Mesenchymal stem cell (in vitro differentiated cells and primary cell): ENCODE results near the gene ATPAF1.

Source experiments
- DNase-seq: peaks from one replicate; pipeline ENCODE4 v3.0.0-alpha.2; 2013
- H2AFZ ChIP-seq: one replicate; pipeline ENCODE4 v1.6.1; 2013; ENCODE audit warnings: low read depth, mild to moderate bottlenecking, control low read depth, inconsistent platforms, low read length, moderate library complexity
- H2AK5ac ChIP-seq: 2 replicates; pipeline ENCODE4 v1.6.1; 2013; ENCODE audit warnings: low read length, moderate library complexity, mild to moderate bottlenecking, inconsistent platforms; ENCODE audit not compliant: severe bottlenecking
- H2BK120ac ChIP-seq: one replicate; pipeline ENCODE4 v1.6.1; 2013; ENCODE audit warnings: low read depth, mild to moderate bottlenecking, inconsistent platforms, low read length, moderate library complexity
- H2BK12ac ChIP-seq, 2 experiments: one replicate each; pipeline ENCODE4 v1.6.1; 2013; ENCODE audit warnings: inconsistent platforms in 2 of 2, low read length in 2 of 2, mild to moderate bottlenecking in 2 of 2, moderate library complexity in 2 of 2, control low read depth in 1 of 2
- H2BK15ac ChIP-seq: one replicate; pipeline ENCODE4 v1.6.1; 2013; ENCODE audit warnings: mild to moderate bottlenecking, low read depth, inconsistent platforms; ENCODE audit not compliant: poor library complexity, severe bottlenecking
- H2BK5ac ChIP-seq: 2 replicates; pipeline ENCODE4 v1.6.1; 2013; ENCODE audit warnings: low read depth, mild to moderate bottlenecking, low read length, control low read depth, inconsistent platforms; ENCODE audit not compliant: poor library complexity, severe bottlenecking
- H3K14ac ChIP-seq, 2 experiments: one replicate each; pipeline ENCODE4 v1.6.1; 2013; ENCODE audit warnings: inconsistent platforms in 2 of 2, low read length in 2 of 2, control low read depth in 1 of 2, mild to moderate bottlenecking in 1 of 2, moderate library complexity in 1 of 2
- H3K18ac ChIP-seq, 2 experiments: one replicate each; pipeline ENCODE4 v1.6.1; 2013; ENCODE audit warnings: inconsistent platforms in 2 of 2, low read length in 2 of 2, control low read depth in 1 of 2, low read depth in 1 of 2, mild to moderate bottlenecking in 1 of 2
- H3K23ac ChIP-seq, 2 experiments: one replicate each; pipeline ENCODE4 v1.6.1; 2013; ENCODE audit warnings: inconsistent platforms in 2 of 2, low read length in 2 of 2, mild to moderate bottlenecking in 2 of 2, moderate library complexity in 2 of 2, control low read depth in 1 of 2
- H3K27ac ChIP-seq: 2 replicates; pipeline ENCODE4 v1.5.1; 2013; ENCODE audit warnings: mild to moderate bottlenecking, moderate library complexity, low read length, control low read depth, inconsistent platforms; ENCODE audit not compliant: poor library complexity, severe bottlenecking
- H3K27me3 ChIP-seq, 2 experiments: 2 replicates each; pipeline versions ENCODE4 v1.6.1 to v1.7.0; 2013; ENCODE audit warnings: low read length in 2 of 2, mild to moderate bottlenecking in 2 of 2, moderate library complexity in 2 of 2, control low read depth in 1 of 2, inconsistent platforms in 1 of 2; ENCODE audit not compliant: control insufficient read depth in 1 of 2, insufficient read depth in 1 of 2
- H3K36me3 ChIP-seq, 2 experiments: 2 replicates each; pipeline versions ENCODE4 v1.6.1 to v1.7.0; 2013; ENCODE audit warnings: low read length in 2 of 2, control low read depth in 1 of 2, inconsistent platforms in 1 of 2, low read depth in 1 of 2, mild to moderate bottlenecking in 1 of 2; ENCODE audit not compliant: insufficient read depth in 2 of 2, control insufficient read depth in 1 of 2
- H3K4ac ChIP-seq, 2 experiments: one replicate each; pipeline ENCODE4 v1.6.1; 2013; ENCODE audit warnings: inconsistent platforms in 2 of 2, low read length in 2 of 2, mild to moderate bottlenecking in 2 of 2, moderate library complexity in 2 of 2, control low read depth in 1 of 2, low read depth in 1 of 2
- H3K4me1 ChIP-seq: 2 replicates; pipeline ENCODE4 v1.6.1; 2013; ENCODE audit warnings: low read depth, low read length, control low read depth; ENCODE audit not compliant: control insufficient read depth, insufficient read depth
- H3K4me2 ChIP-seq: 2 replicates; pipeline ENCODE4 v1.6.1; 2013; ENCODE audit warnings: low read length, mild to moderate bottlenecking, inconsistent platforms; ENCODE audit not compliant: poor library complexity, severe bottlenecking
- H3K4me3 ChIP-seq, 2 experiments: 2 replicates each; pipeline versions ENCODE4 v1.5.1 to v1.7.0; 2013; ENCODE audit warnings: low read length in 2 of 2, mild to moderate bottlenecking in 2 of 2, control low read depth in 1 of 2, low read depth in 1 of 2; ENCODE audit not compliant: insufficient read depth in 1 of 2
- H3K79me1 ChIP-seq: replicated peaks from 2 replicates; pipeline ENCODE4 v1.6.1; 2013; ENCODE audit warnings: mild to moderate bottlenecking, control low read depth, low read length, inconsistent platforms; ENCODE audit not compliant: poor library complexity, severe bottlenecking
- H3K9ac ChIP-seq: 2 replicates; pipeline ENCODE4 v1.7.0; 2013; ENCODE audit warnings: mild to moderate bottlenecking, low read length, moderate library complexity
- H3K9me3 ChIP-seq: 2 replicates; pipeline ENCODE4 v1.7.0; 2013; ENCODE audit warnings: mild to moderate bottlenecking, low read length; ENCODE audit not compliant: control insufficient read depth
- H4K8ac ChIP-seq: one replicate; pipeline ENCODE4 v1.6.1; 2013; ENCODE audit warnings: inconsistent platforms, mild to moderate bottlenecking, low read length, moderate library complexity
- H4K91ac ChIP-seq: one replicate; pipeline ENCODE4 v1.6.1; 2013; ENCODE audit warnings: mild to moderate bottlenecking, low read length, inconsistent platforms
- WGBS: methylation state at CpG from one replicate; pipeline ENCODE4 v1.1.7; 2013; ENCODE audit warnings: mixed read lengths; 5-methylcytosine and 5-hydroxymethylcytosine counted together

The ATPAF1 gene

GRCh38 chr1:46646331-46646730, 21.8 kb downstream of the ATPAF1 start:
- H2BK5ac ChIP-seq: no peak overlapping the region
- no peak overlapping the region for H2BK15ac ChIP-seq
- no peak overlapping the region for H3K18ac ChIP-seq
- DNase-seq: no peak
- no peak overlapping the region for H4K8ac ChIP-seq
- no peaks in the 10 kb centered on the region for H3K27me3 ChIP-seq
- no peak overlapping the region for H2BK12ac ChIP-seq
- H2AFZ ChIP-seq: no peak overlapping the region
- no peak overlapping the region for H2BK120ac ChIP-seq
- H3K4me3 ChIP-seq: no peak overlapping the region
- no peak overlapping the region for H3K23ac ChIP-seq
- H4K91ac ChIP-seq: no peak overlapping the region
- no peak overlapping the region for H3K9ac ChIP-seq
- peaks cover 22% of the 10 kb centered on the region for H3K9me3 ChIP-seq
- no peak overlapping the region for H3K4me2 ChIP-seq
- H3K4ac ChIP-seq: no peak overlapping the region
- no peaks in the 10 kb centered on the region for H3K4me1 ChIP-seq
- H3K79me1 ChIP-seq: no peaks in the 10 kb centered on the region
- WGBS: 20% methylated on average over 1 of the region's 1 CpG
- H3K36me3 ChIP-seq: peaks cover 15 to 47% of the 10 kb centered on the region in 2 experiments
- no peak overlapping the region for H3K27ac ChIP-seq
- no peak overlapping the region for H3K14ac ChIP-seq
- no peak overlapping the region for H2AK5ac ChIP-seq

- 100% methylated on average over 4 of the region's 4 CpGs for WGBS
- H2AK5ac ChIP-seq: no peak overlapping the region
Measured at GRCh38 chr1:46645815-46646214, 22.3 kb downstream of the ATPAF1 start.

GRCh38 chr1:46643368-46643775, 24.8 kb downstream of the ATPAF1 start:
- Histone ChIP-seq H3K36me3 (peaks cover 5 to 25% of the 10 kb centered on the region in 2 experiments), H3K18ac (no peak overlapping the region), H3K27me3 (no peaks in the 10 kb centered on the region), H3K4me2 (no peak overlapping the region), H2AFZ (no peak overlapping the region), H3K27ac (peak overlapping the region; percentile 81), H2BK12ac (no peak overlapping the region), H3K14ac (no peak overlapping the region), H3K79me1 (peaks cover 2% of the 10 kb centered on the region), H2AK5ac (no peak overlapping the region), H2BK15ac (no peak overlapping the region), H3K9me3 (peaks cover 9% of the 10 kb centered on the region), H4K8ac (no peak overlapping the region), H4K91ac (no peak overlapping the region), H3K4me3 (no peak overlapping the region), H3K23ac (no peak overlapping the region), H2BK5ac (no peak overlapping the region), H2BK120ac (no peak overlapping the region), H3K4ac (no peak overlapping the region), H3K9ac (peak overlapping the region; percentile 28), H3K4me1 (no peaks in the 10 kb centered on the region)
- DNase-seq: peak; percentile 94

More at GRCh38 chr1:46645815-46646214, 22.3 kb downstream of the ATPAF1 start:
- H3K79me1 ChIP-seq: no peaks in the 10 kb centered on the region
- H3K27ac ChIP-seq: no peak overlapping the region
- H3K4me2 ChIP-seq: no peak overlapping the region
- DNase-seq: no peak
- H3K9ac ChIP-seq: no peak overlapping the region
- H2BK120ac ChIP-seq: no peak overlapping the region
- H4K8ac ChIP-seq: no peak overlapping the region
- H2AFZ ChIP-seq: no peak overlapping the region
- no peak overlapping the region for H2BK12ac ChIP-seq
- H3K4ac ChIP-seq: no peak overlapping the region
- peaks cover 15 to 49% of the 10 kb centered on the region in 2 experiments for H3K36me3 ChIP-seq
- no peaks in the 10 kb centered on the region for H3K27me3 ChIP-seq
- H4K91ac ChIP-seq: no peak overlapping the region
- no peak overlapping the region for H2BK15ac ChIP-seq
- peaks cover 22% of the 10 kb centered on the region for H3K9me3 ChIP-seq
- no peak overlapping the region for H3K23ac ChIP-seq
- H3K4me3 ChIP-seq: no peak overlapping the region
- no peak overlapping the region for H3K14ac ChIP-seq
- no peak overlapping the region for H3K18ac ChIP-seq
- no peaks in the 10 kb centered on the region for H3K4me1 ChIP-seq
- H2BK5ac ChIP-seq: no peak overlapping the region

DNA sequence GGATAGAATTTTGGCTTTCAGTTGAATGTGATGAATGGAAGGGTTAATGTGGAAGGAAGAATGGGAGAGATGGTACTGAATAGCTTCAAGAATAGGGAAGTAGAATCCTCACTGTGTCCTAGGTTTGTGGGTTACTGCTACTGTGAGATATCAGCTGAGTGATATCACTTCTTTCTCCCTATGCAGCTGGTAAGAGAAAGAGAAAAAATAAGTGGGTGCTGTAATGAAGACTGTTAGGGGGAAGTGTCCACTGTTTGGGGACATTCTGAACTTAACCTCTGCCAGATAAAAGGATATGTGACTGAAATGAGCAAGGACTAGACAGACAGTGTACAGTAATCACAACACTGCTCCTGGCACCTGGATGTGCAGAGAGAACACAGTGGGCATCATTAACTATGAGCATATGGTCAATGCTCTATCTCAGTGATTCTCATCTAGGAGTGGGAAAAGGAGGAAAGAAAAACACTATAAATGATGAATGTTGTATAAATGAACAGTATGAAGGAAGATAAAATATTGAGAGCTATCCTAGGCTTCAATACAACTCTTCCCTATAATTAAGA, 26.0 kb downstream of the ATPAF1 start:
- no peaks in the 10 kb centered on the region for H3K27me3 ChIP-seq
- H4K91ac ChIP-seq: no peak overlapping the region
- no peak overlapping the region for H3K9ac ChIP-seq
- peaks cover 3% of the 10 kb centered on the region for H3K9me3 ChIP-seq
- no peak overlapping the region for H2AFZ ChIP-seq
- H2BK120ac ChIP-seq: no peak overlapping the region
- no peak overlapping the region for H3K14ac ChIP-seq
- H3K4me2 ChIP-seq: no peak overlapping the region
- peak overlapping the region in 1 of 2 experiments; percentile 65 for H2BK12ac ChIP-seq
- no peak overlapping the region for H4K8ac ChIP-seq
- no peak overlapping the region for H3K4ac ChIP-seq
- no peak overlapping the region for H2AK5ac ChIP-seq
- no peak overlapping the region for H3K27ac ChIP-seq
- H3K23ac ChIP-seq: no peak overlapping the region
- H3K4me1 ChIP-seq: no peaks in the 10 kb centered on the region
- H3K36me3 ChIP-seq: peaks cover 0 to 18% of the 10 kb centered on the region in 2 experiments
- H2BK15ac ChIP-seq: no peak overlapping the region
- DNase-seq: no peak
- H3K4me3 ChIP-seq: no peak overlapping the region
- no peak overlapping the region for H3K18ac ChIP-seq
- H2BK5ac ChIP-seq: no peak overlapping the region
- peaks cover 3% of the 10 kb centered on the region for H3K79me1 ChIP-seq
